Uterus (tissue), 2 donors: ENCODE results near the gene PROK1.

ENCODE experiments used
- CTCF ChIP-seq, 4 experiments: fragments of 200-600 bp in 2 of 4; fragments of 450-650 bp in 2 of 4; sonication (generic) in 2 of 4; IDR thresholded peaks; one replicate each; pipeline ENCODE4 v1.5.1; 2016 to 2019; ENCODE audit warnings: antibody characterized with exemption in 4 of 4, mild to moderate bottlenecking in 2 of 4, moderate library complexity in 1 of 4
- POLR2A ChIP-seq, 2 donors: fragments of 450-650 bp; IDR thresholded peaks; one replicate each; pipeline ENCODE4 v1.6.1; 2016; ENCODE audit warnings: antibody characterized with exemption in 2 of 2, mild to moderate bottlenecking in 1 of 2, moderate library complexity in 1 of 2

GRCh38 chr1:110487726-110488125, 36.8 kb downstream of the PROK1 start:
- TF ChIP-seq CTCF (IDR thresholded peaks at IDR 0.05): no peak
- TF ChIP-seq POLR2A (IDR thresholded peaks at IDR 0.05): no peak
